ENCODE data around the gene SPSB1. TPM values are rescaled to one million over a fixed set of nuclear protein-coding genes. Genes with fewer than 3 reads are reported as not detected.
"Not testable (repeated sequence)": the region's sequence is repeated elsewhere in the genome, so short reads cannot be mapped to it uniquely, and the experiment has no call there.

Gene SPSB1
- total RNA-seq, 1 donor from 2014 or later = 17.6 TPM

- no peak overlapping the region for H3K4me3 ChIP-seq
- no peak for TF ChIP-seq CTCF (IDR thresholded peaks at IDR 0.05; ENCODE audit: borderline replicate concordance)
- no peak for DNase-seq
- H3K27ac ChIP-seq (replicated peaks) = no peak overlapping the region
- H3K4me1 ChIP-seq = peaks cover 42% of the 10 kb centered on the region
- H3K27me3 ChIP-seq (ENCODE audit: low read depth) = no peaks in the 10 kb centered on the region
- intact Hi-C loops (cut with micrococcal nuclease) = no loop called here
- no peaks in the 10 kb centered on the region for H3K9me3 ChIP-seq (replicated peaks)
- H3K36me3 ChIP-seq = no peaks in the 10 kb centered on the region
These were observed 86.1 kb downstream of the SPSB1 start for GRCh38 chr1:9378801-9379200.

DNA sequence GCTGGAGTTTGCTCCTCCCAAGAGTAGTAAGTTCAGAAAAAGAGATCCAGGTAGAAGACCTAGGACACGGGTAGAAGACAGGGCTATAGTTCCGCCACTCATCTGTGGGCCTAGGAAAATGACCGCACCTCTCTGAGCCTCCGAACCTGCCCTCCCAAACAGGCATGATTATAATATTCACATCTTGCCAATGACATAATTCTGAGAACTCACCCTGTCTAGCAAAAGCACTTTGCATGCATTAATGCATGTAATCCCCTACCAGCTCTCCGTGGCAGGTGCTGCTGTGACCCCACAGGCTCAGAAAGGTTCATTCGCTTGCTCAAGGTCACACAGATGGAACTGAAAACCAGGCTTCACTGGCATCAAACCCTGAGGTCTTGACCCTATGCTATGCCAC lies 88.0 kb downstream of the SPSB1 start:
- no peak overlapping the region for H3K4me3 ChIP-seq
- H3K4me1 ChIP-seq = peaks cover 51% of the 10 kb centered on the region
- no peaks in the 10 kb centered on the region for H3K36me3 ChIP-seq
- no peaks in the 10 kb centered on the region for H3K9me3 ChIP-seq (replicated peaks)
- no peak for TF ChIP-seq CTCF (IDR thresholded peaks at IDR 0.05; ENCODE audit: borderline replicate concordance)
- no peak overlapping the region for H3K27ac ChIP-seq (replicated peaks)
- intact Hi-C loops (cut with micrococcal nuclease) = no loop called here
- DNase-seq = no peak
- H3K27me3 ChIP-seq (ENCODE audit: low read depth) = no peaks in the 10 kb centered on the region

- peak overlapping the region; percentile 30 for H3K27ac ChIP-seq (replicated peaks)
- intact Hi-C loops (cut with micrococcal nuclease) = no loop called here
- no peaks in the 10 kb centered on the region for H3K9me3 ChIP-seq (replicated peaks)
- H3K36me3 ChIP-seq = no peaks in the 10 kb centered on the region
- no peak for TF ChIP-seq CTCF (IDR thresholded peaks at IDR 0.05; ENCODE audit: borderline replicate concordance)
- peaks cover 36% of the 10 kb centered on the region for H3K4me1 ChIP-seq
- no peak overlapping the region for H3K4me3 ChIP-seq
- no peaks in the 10 kb centered on the region for H3K27me3 ChIP-seq (ENCODE audit: low read depth)
- no peak for DNase-seq
These were observed 90.2 kb downstream of the SPSB1 start for GRCh38 chr1:9382643-9383491.

GRCh38 chr1:9384128-9384527 lies 91.4 kb downstream of the SPSB1 start:
- Histone ChIP-seq H3K4me1 (peaks cover 38% of the 10 kb centered on the region), H3K36me3 (no peaks in the 10 kb centered on the region), H3K27ac (replicated peaks) (peak overlapping the region; percentile 78), H3K4me3 (no peak overlapping the region), H3K9me3 (replicated peaks) (no peaks in the 10 kb centered on the region), H3K27me3 (ENCODE audit: low read depth) (no peaks in the 10 kb centered on the region)
- DNase-seq = no peak
- intact Hi-C loops (cut with micrococcal nuclease) = no loop called here
- no peak for TF ChIP-seq CTCF (IDR thresholded peaks at IDR 0.05; ENCODE audit: borderline replicate concordance)

DNA sequence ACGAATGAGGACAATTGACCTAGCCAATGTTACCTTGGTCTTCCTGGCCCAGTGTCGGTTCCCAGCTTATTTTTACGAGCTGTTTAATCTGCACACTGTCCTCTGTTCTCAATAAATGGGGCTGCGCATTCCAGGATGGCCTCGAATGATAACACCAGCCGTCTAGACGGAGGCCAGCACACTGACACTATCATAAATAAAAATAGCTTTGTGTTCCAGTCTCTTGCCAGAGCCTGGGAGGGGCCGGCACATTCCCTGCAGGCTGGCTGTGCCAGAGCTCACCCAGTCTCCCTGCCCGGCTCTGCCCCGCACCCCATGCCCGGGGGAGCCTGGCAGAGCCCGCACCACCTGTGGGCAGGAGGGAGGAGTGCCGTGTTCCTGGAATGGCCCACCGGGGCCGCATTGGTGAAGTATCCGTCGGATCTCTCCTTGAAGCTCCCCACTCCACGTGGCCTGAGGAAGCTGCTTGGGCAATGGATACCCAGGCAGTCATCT lies 92.1 kb downstream of the SPSB1 start:
- peak overlapping the region; percentile 78 for H3K27ac ChIP-seq (replicated peaks)
- H3K36me3 ChIP-seq = no peaks in the 10 kb centered on the region
- DNase-seq = peak; percentile 70
- no peak overlapping the region for H3K4me3 ChIP-seq
- H3K27me3 ChIP-seq (ENCODE audit: low read depth) = no peaks in the 10 kb centered on the region
- H3K9me3 ChIP-seq (replicated peaks) = no peaks in the 10 kb centered on the region
- TF ChIP-seq CTCF (IDR thresholded peaks at IDR 0.05; ENCODE audit: borderline replicate concordance) = peak; percentile 41
- intact Hi-C loops (cut with micrococcal nuclease) = no loop called here
- peaks cover 38% of the 10 kb centered on the region for H3K4me1 ChIP-seq

- H3K27me3 ChIP-seq (ENCODE audit: low read depth); H3K4me3 ChIP-seq; DNase-seq; intact Hi-C loops (cut with micrococcal nuclease); H3K36me3 ChIP-seq; H3K9me3 ChIP-seq (replicated peaks): not testable (repeated sequence)
- H3K4me1 ChIP-seq = peaks cover 38% of the 10 kb centered on the region
- H3K27ac ChIP-seq (replicated peaks) = peak overlapping the region; percentile 78
These were observed 92.7 kb downstream of the SPSB1 start for GRCh38 chr1:9385392-9385791.
